Measurements from ENCODE around the gene MTHFD1. TPM values are rescaled to one million over a fixed set of nuclear protein-coding genes. Genes with fewer than 3 reads are reported as not detected.

MTHFD1 gene
- total and polyA plus RNA-seq, 9 of the 15 experiments (the other 6 are each of a cell fraction or from before 2014, with no cell fraction given), result 66.7 to 158 (median 90.9) TPM

DNA sequence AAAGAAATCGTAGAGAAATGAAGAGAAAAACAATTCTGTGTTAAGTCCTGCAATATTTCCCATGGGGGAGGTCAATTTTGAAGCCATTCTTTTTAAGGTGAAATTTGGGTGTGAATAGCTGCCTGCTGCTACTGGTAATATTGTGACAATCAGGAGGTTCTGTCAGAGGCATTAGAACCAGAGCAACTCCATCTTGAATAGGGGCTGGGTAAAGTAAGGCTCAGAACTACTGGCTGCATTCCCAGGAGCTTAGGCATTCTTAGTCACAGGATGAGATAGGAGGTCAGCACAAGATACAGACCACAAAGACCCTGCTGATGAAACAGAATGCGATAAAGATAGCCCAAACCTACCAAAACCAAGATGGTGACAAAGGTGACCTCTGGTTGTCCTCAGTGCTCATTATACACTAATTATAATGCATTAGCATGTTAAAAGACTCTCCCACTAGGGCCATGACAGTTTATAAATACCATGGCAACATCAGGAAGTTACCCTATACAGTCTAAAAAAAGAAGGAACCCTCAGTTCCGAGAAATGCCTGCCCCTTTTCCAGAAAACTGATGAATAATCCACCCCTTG, 24.8 kb upstream of the MTHFD1 start (continued):
- TF ChIP-seq, protein P1, sequence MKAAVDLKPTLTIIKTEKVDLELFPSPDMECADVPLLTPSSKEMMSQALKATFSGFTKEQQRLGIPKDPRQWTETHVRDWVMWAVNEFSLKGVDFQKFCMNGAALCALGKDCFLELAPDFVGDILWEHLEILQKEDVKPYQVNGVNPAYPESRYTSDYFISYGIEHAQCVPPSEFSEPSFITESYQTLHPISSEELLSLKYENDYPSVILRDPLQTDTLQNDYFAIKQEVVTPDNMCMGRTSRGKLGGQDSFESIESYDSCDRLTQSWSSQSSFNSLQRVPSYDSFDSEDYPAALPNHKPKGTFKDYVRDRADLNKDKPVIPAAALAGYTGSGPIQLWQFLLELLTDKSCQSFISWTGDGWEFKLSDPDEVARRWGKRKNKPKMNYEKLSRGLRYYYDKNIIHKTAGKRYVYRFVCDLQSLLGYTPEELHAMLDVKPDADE (conservative IDR thresholded peaks at IDR 0.05; ENCODE audit: control insufficient read depth, low read depth, low read length), result no peak
- TF ChIP-seq, protein P2, sequence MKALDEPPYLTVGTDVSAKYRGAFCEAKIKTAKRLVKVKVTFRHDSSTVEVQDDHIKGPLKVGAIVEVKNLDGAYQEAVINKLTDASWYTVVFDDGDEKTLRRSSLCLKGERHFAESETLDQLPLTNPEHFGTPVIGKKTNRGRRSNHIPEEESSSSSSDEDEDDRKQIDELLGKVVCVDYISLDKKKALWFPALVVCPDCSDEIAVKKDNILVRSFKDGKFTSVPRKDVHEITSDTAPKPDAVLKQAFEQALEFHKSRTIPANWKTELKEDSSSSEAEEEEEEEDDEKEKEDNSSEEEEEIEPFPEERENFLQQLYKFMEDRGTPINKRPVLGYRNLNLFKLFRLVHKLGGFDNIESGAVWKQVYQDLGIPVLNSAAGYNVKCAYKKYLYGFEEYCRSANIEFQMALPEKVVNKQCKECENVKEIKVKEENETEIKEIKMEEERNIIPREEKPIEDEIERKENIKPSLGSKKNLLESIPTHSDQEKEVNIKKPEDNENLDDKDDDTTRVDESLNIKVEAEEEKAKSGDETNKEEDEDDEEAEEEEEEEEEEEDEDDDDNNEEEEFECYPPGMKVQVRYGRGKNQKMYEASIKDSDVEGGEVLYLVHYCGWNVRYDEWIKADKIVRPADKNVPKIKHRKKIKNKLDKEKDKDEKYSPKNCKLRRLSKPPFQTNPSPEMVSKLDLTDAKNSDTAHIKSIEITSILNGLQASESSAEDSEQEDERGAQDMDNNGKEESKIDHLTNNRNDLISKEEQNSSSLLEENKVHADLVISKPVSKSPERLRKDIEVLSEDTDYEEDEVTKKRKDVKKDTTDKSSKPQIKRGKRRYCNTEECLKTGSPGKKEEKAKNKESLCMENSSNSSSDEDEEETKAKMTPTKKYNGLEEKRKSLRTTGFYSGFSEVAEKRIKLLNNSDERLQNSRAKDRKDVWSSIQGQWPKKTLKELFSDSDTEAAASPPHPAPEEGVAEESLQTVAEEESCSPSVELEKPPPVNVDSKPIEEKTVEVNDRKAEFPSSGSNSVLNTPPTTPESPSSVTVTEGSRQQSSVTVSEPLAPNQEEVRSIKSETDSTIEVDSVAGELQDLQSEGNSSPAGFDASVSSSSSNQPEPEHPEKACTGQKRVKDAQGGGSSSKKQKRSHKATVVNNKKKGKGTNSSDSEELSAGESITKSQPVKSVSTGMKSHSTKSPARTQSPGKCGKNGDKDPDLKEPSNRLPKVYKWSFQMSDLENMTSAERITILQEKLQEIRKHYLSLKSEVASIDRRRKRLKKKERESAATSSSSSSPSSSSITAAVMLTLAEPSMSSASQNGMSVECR (CRISPR knock-in tag; IDR thresholded peaks at IDR 0.05), result no peak
- TF ChIP-seq TCFL5 (CRISPR knock-in tag; conservative IDR thresholded peaks at IDR 0.05) (peak; percentile 100), ZNF41 (CRISPR knock-in tag; conservative IDR thresholded peaks at IDR 0.05) (peak; percentile 99), ZNF274 (IDR thresholded peaks at IDR 0.05; ENCODE audit: borderline replicate concordance, low read depth, low read length) (no peak), SMARCA4 (IDR thresholded peaks at IDR 0.05) (peak; percentile 82; the same call in 1 of the 2 replicates), SIX5 (IDR thresholded peaks at IDR 0.05; ENCODE audit: borderline replicate concordance in 1 of 2, insufficient read depth in 1 of 2, low read depth in 1 of 2, low read length in 2 of 2) (no peak), TAF1 (IDR thresholded peaks at IDR 0.05; ENCODE audit: control insufficient read depth, extremely low read depth, insufficient read depth, low read length, severe bottlenecking) (no peak), ZNF76 (CRISPR knock-in tag; IDR thresholded peaks at IDR 0.05; ENCODE audit: borderline replicate concordance) (peak; percentile 99), MCM7 (IDR thresholded peaks at IDR 0.05) (no peak), ZNF282 (CRISPR knock-in tag; IDR thresholded peaks at IDR 0.05) (no peak)
- TF ChIP-seq, protein P3, sequence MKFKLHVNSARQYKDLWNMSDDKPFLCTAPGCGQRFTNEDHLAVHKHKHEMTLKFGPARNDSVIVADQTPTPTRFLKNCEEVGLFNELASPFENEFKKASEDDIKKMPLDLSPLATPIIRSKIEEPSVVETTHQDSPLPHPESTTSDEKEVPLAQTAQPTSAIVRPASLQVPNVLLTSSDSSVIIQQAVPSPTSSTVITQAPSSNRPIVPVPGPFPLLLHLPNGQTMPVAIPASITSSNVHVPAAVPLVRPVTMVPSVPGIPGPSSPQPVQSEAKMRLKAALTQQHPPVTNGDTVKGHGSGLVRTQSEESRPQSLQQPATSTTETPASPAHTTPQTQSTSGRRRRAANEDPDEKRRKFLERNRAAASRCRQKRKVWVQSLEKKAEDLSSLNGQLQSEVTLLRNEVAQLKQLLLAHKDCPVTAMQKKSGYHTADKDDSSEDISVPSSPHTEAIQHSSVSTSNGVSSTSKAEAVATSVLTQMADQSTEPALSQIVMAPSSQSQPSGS (CRISPR knock-in tag; IDR thresholded peaks at IDR 0.05), result no peak
- TF ChIP-seq, protein P4, sequence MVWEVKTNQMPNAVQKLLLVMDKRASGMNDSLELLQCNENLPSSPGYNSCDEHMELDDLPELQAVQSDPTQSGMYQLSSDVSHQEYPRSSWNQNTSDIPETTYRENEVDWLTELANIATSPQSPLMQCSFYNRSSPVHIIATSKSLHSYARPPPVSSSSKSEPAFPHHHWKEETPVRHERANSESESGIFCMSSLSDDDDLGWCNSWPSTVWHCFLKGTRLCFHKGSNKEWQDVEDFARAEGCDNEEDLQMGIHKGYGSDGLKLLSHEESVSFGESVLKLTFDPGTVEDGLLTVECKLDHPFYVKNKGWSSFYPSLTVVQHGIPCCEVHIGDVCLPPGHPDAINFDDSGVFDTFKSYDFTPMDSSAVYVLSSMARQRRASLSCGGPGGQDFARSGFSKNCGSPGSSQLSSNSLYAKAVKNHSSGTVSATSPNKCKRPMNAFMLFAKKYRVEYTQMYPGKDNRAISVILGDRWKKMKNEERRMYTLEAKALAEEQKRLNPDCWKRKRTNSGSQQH (CRISPR knock-in tag; IDR thresholded peaks at IDR 0.05), result peak; percentile 99
- TF ChIP-seq, protein P5, sequence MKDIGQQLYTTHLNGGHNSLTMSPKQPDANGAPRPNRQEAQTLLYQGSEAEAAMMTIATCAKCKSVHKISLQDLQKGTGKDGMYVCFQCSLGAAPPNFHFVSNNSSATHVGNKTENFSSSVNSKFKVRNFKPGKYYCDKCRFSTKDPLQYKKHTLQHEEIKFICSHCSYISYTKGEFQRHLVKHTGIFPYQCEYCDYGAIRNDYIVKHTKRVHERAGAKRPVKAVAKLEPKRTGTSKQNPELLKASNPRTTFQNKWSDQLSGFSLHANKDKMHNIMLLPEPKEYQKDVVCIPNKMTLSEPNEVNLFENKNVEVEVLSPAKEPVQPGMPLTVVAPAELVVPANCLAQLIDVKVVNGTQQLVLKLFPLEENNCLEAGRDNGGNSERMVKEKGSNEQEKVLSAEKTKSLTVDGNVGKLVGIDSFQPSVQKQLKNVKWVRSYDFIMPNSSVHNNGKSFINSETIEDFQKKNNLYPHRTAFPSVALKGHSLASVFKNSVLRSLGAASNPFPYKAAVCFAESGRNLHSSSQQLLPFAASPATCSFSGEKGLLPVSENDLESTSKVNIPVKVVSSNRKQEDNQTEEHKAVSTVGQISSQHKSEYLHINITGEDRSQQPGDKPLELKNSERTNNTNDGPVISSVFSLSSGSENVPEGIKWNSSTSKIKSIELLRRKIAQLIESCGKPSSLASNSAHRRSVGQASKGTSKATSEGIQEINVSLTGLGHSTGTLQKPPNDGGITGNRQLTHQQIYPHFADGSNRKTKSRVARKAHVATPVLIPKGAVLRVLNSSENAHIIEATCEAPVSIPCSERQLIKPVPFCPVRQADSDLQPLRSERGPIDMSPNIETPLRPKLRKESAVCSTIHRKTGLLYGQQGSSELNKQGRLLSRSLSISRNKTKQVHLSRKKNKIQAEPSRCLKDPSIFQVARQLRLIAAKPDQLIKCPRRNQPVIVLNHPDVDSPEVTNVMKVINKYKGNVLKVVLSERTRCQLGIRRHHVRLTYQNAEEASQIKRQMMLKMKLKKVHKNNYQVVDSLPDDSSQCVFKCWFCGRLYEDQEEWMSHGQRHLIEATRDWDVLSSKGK (CRISPR knock-in tag; IDR thresholded peaks at IDR 0.05), result peak; percentile 90
